SU-DHL-6 (cell line): ENCODE data around the gene S1PR1.

Experiments
- H2AFZ ChIP-seq: fragments of 200-600 bp; sonication (generic); 2 replicates; pipeline ENCODE4 v1.6.1; 2014; ENCODE audit warnings: low read depth, mild to moderate bottlenecking, moderate library complexity, mixed read lengths, antibody characterized with exemption, low read length; ENCODE audit not compliant: severe bottlenecking
- H3F3A ChIP-seq: fragments of 200-600 bp; shearing (Covaris generic); 2 replicates; pipeline ENCODE4 v1.6.0; 2016; ENCODE audit warnings: antibody characterized with exemption, mild to moderate bottlenecking; ENCODE audit not compliant: insufficient read depth
- H3K27ac ChIP-seq: fragments of 200-600 bp; sonication (generic); 2 replicates; pipeline ENCODE4 v1.5.1; 2016; ENCODE audit warnings: low read depth, mild to moderate bottlenecking, low read length, moderate library complexity, mixed read lengths
- H3K27me3 ChIP-seq: fragments of 200-600 bp; sonication (generic), shearing (Covaris generic); 2 replicates; pipeline ENCODE4 v1.6.0; 2014; ENCODE audit warnings: mild to moderate bottlenecking, low read length
- H3K36me3 ChIP-seq: fragments of 200-600 bp; sonication (generic); 2 replicates; pipeline ENCODE4 v1.6.1; 2014; ENCODE audit warnings: mild to moderate bottlenecking, low read length, mixed read lengths
- H3K4me2 ChIP-seq: fragments of 300-600, 200-600 bp; shearing (Covaris generic), sonication (generic); 2 replicates; pipeline ENCODE4 v1.6.0; 2014; ENCODE audit warnings: low read length, low read depth, mild to moderate bottlenecking; ENCODE audit not compliant: poor library complexity, severe bottlenecking
- H3K4me3 ChIP-seq: fragments of 200-600 bp; sonication (generic); 2 replicates; pipeline ENCODE4 v1.5.1; 2014; ENCODE audit warnings: antibody characterized with exemption, low read length, mild to moderate bottlenecking, mixed read lengths; ENCODE audit not compliant: insufficient read depth, poor library complexity, severe bottlenecking
- H3K79me2 ChIP-seq: fragments of 200-600 bp; sonication (generic); 2 replicates; pipeline ENCODE4 v1.6.1; 2014; ENCODE audit warnings: mild to moderate bottlenecking, low read length, moderate library complexity; ENCODE audit not compliant: insufficient read depth
- H3K9ac ChIP-seq: fragments of 200-600 bp; sonication (generic); 2 replicates; pipeline ENCODE4 v1.7.0; 2014; ENCODE audit warnings: mild to moderate bottlenecking, low read length
- H3K9me2 ChIP-seq: fragments of 200-600 bp; sonication (generic); replicated peaks from 2 replicates; pipeline ENCODE4 v1.6.1; 2014; ENCODE audit warnings: low read length; ENCODE audit not compliant: insufficient read depth
- H3K9me3 ChIP-seq: fragments of 200-600 bp; sonication (generic); 2 replicates; pipeline ENCODE4 v1.6.1; 2014; ENCODE audit warnings: low read length, mixed read lengths; ENCODE audit not compliant: insufficient read depth
- H4K20me1 ChIP-seq: fragments of 200-600 bp; sonication (generic); 2 replicates; pipeline ENCODE4 v1.6.1; 2014; ENCODE audit warnings: low read depth, mild to moderate bottlenecking, antibody characterized with exemption, low read length, moderate library complexity, mixed read lengths
- EZH2phosphoT487 ChIP-seq: fragments of 200-600 bp; sonication (generic), shearing (Covaris generic); conservative IDR thresholded peaks from 2 replicates; pipeline ENCODE4 v1.6.1; 2018; ENCODE audit warnings: mild to moderate bottlenecking, antibody characterized with exemption, low read length, moderate library complexity, mixed read lengths
- TF ChIP-seq, protein P1 (sequence below): fragments of 200-600 bp; sonication (generic); IDR thresholded peaks from one replicate; pipeline ENCODE4 v1.5.1; 2017; ENCODE audit warnings: antibody characterized with exemption, mild to moderate bottlenecking, low read length, moderate library complexity; ENCODE audit not compliant: insufficient read depth, poor library complexity, severe bottlenecking

S1PR1 gene

DNA sequence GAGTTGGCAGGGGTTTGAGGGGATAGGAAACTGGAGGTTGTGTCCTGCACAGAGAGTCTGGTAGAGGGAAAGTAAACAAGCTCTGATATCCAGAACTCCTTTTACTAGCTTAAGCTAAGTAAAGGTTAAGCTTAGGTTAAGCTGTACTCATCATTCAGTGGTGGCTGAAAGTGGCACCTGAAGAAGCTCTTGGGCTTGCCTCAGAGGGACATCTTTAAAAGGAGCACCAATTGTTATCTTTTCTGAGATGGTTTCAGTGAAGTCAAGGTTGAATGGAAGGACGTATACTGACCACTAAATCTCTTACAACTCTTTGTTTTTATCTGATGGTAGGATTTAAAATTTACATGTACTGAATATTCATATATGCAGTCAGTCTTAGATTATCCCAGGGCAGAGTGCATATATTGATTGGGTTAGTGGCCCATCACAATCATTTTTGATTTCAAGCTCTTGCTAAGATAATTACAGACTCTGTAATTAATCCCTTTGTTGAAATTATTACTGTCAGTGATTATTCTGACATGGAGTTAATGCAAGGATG is 43.3 kb downstream of the S1PR1 start:
- Histone ChIP-seq H4K20me1 (no peaks in the 10 kb centered on the region), H3K4me2 (no peak overlapping the region), H3K36me3 (no peaks in the 10 kb centered on the region), H3K27me3 (no peaks in the 10 kb centered on the region), H3K9me3 (no peaks in the 10 kb centered on the region), H3K79me2 (no peaks in the 10 kb centered on the region), H2AFZ (no peak overlapping the region), H3K27ac (no peak overlapping the region), H3K9me2 (no peaks in the 10 kb centered on the region), H3F3A (no peaks in the 10 kb centered on the region), H3K4me3 (no peak overlapping the region), H3K9ac (no peak overlapping the region)
- TF ChIP-seq, protein P1, sequence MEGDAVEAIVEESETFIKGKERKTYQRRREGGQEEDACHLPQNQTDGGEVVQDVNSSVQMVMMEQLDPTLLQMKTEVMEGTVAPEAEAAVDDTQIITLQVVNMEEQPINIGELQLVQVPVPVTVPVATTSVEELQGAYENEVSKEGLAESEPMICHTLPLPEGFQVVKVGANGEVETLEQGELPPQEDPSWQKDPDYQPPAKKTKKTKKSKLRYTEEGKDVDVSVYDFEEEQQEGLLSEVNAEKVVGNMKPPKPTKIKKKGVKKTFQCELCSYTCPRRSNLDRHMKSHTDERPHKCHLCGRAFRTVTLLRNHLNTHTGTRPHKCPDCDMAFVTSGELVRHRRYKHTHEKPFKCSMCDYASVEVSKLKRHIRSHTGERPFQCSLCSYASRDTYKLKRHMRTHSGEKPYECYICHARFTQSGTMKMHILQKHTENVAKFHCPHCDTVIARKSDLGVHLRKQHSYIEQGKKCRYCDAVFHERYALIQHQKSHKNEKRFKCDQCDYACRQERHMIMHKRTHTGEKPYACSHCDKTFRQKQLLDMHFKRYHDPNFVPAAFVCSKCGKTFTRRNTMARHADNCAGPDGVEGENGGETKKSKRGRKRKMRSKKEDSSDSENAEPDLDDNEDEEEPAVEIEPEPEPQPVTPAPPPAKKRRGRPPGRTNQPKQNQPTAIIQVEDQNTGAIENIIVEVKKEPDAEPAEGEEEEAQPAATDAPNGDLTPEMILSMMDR, result no peak
- TF ChIP-seq EZH2phosphoT487, result no peak

DNA sequence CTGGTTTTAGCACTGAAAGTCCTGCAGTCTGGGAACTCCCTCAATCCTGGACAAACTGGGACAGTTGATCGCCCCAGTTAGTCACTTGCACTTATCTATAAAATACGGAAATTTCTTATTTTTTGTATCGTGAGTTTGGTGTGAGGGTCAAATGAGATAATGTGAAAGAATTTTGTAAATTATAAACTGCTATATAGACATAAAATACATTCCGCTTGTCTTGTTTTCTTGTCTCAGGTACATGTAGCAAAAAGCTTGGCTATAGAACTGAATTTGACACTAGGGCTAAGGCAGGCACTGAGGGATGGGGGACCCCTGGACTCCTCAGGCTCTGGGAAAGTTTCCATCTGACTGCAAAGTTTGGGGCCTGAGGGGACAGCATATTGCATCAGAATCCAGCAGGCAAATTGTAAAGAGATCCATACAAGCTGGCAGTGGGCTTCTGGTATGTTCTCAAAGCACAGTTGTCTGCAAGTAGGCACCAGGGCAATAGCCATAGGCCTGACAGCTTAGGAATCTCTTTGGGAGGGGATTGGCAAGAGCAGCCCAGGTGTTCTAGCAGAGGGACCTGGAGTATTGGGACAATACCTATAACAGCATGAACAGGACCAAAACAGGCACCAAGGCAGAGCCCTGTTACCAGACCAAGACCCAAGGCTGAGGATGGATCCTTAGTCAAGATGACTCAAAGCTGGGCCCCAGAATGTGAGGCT is 44.3 kb downstream of the S1PR1 start:
- H3K4me3 ChIP-seq, result no peak overlapping the region
- H3F3A ChIP-seq, result no peaks in the 10 kb centered on the region
- H3K9ac ChIP-seq, result no peak overlapping the region
- no peak overlapping the region for H2AFZ ChIP-seq
- no peaks in the 10 kb centered on the region for H3K27me3 ChIP-seq
- no peaks in the 10 kb centered on the region for H3K9me2 ChIP-seq
- no peaks in the 10 kb centered on the region for H3K36me3 ChIP-seq
- no peaks in the 10 kb centered on the region for H4K20me1 ChIP-seq
- no peak overlapping the region for H3K27ac ChIP-seq
- no peaks in the 10 kb centered on the region for H3K9me3 ChIP-seq
- no peaks in the 10 kb centered on the region for H3K79me2 ChIP-seq
- no peak overlapping the region for H3K4me2 ChIP-seq
- TF ChIP-seq, protein P1, result no peak
- TF ChIP-seq EZH2phosphoT487, result no peak

DNA sequence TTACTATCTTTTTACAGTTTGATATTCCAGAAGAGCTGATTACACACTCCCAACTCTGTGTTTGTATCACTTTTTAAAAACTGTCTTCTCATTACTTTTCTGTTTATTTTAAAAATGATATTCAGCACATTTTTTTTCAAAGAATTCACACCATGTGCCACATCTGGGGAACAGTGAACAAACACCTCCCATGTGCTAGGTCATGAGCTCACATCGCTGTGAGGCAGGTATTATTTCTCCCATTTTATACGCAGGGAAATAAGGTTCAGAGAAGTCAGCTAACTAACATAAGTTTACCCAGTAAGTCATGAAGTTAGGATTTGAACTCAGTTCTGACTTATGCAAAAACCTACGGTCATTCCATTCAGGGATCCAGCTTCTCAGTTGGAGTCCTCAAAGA is 44.9 kb downstream of the S1PR1 start:
- Histone ChIP-seq H3F3A (no peaks in the 10 kb centered on the region), H3K27ac (no peak overlapping the region), H3K4me3 (no peak overlapping the region), H3K9me2 (no peaks in the 10 kb centered on the region), H3K9ac (no peak overlapping the region), H3K36me3 (no peaks in the 10 kb centered on the region), H3K4me2 (no peak overlapping the region), H2AFZ (no peak overlapping the region), H4K20me1 (no peaks in the 10 kb centered on the region), H3K79me2 (no peaks in the 10 kb centered on the region), H3K27me3 (no peaks in the 10 kb centered on the region), H3K9me3 (no peaks in the 10 kb centered on the region)
- no peak for TF ChIP-seq EZH2phosphoT487
- TF ChIP-seq, protein P1, result no peak
